Hepatocyte (in vitro differentiated cells): ENCODE results near the gene SFR1. TPM values are rescaled to one million over a fixed set of nuclear protein-coding genes. Genes with fewer than 3 reads are reported as not detected.

Experiments
- DNase-seq: peaks from one replicate; pipeline ENCODE4 v3.0.0-alpha.2; 2016; ENCODE audit warnings: low spot score
- H2AFZ ChIP-seq: fragments of 200-600 bp; sonication (generic); 2 replicates; pipeline ENCODE4 v1.6.0; 2016; ENCODE audit warnings: antibody characterized with exemption, mild to moderate bottlenecking
- H3K27ac ChIP-seq: fragments of 200-600 bp; sonication (generic); 2 replicates; pipeline ENCODE4 v1.5.1; 2016; ENCODE audit warnings: mild to moderate bottlenecking
- H3K27me3 ChIP-seq: fragments of 200-600 bp; sonication (generic); 2 replicates; pipeline ENCODE4 v1.6.1; 2016
- H3K36me3 ChIP-seq: fragments of 200-600 bp; sonication (generic); replicated peaks from 2 replicates; pipeline ENCODE4 v1.5.1; 2016; ENCODE audit warnings: low read depth; ENCODE audit not compliant: insufficient read depth
- H3K4me1 ChIP-seq: fragments of 200-600 bp; sonication (generic); 2 replicates; pipeline ENCODE4 v1.5.1; 2016; ENCODE audit warnings: mild to moderate bottlenecking, moderate library complexity; ENCODE audit not compliant: insufficient read depth
- H3K4me2 ChIP-seq: fragments of 200-600 bp; sonication (generic); 2 replicates; pipeline ENCODE4 v1.6.0; 2016
- H3K4me3 ChIP-seq: fragments of 200-600 bp; sonication (generic); 2 replicates; pipeline ENCODE4 v1.5.1; 2016; ENCODE audit warnings: mild to moderate bottlenecking
- H3K79me2 ChIP-seq: fragments of 200-600 bp; sonication (generic); 2 replicates; pipeline ENCODE4 v1.6.0; 2017; ENCODE audit warnings: mild to moderate bottlenecking
- H3K9me2 ChIP-seq: fragments of 200-600 bp; sonication (generic); replicated peaks from 2 replicates; pipeline ENCODE4 v1.6.0; 2017; ENCODE audit warnings: mild to moderate bottlenecking; ENCODE audit not compliant: insufficient read depth
- H3K9me3 ChIP-seq: fragments of 200-600 bp; sonication (generic); 2 replicates; pipeline ENCODE4 v1.5.1; 2016; ENCODE audit warnings: low read depth, mild to moderate bottlenecking
- H4K20me1 ChIP-seq: fragments of 200-600 bp; sonication (generic); 2 replicates; pipeline ENCODE4 v1.6.0; 2016; ENCODE audit warnings: mild to moderate bottlenecking; ENCODE audit not compliant: insufficient read depth, poor library complexity, severe bottlenecking
- CTCF ChIP-seq: fragments of 200-600 bp; sonication (generic); IDR thresholded peaks from 2 replicates; pipeline ENCODE4 v1.5.1; 2016; ENCODE audit warnings: antibody characterized with exemption, mild to moderate bottlenecking; ENCODE audit not compliant: poor library complexity
- EZH2 ChIP-seq: fragments of 200-600 bp; sonication (generic); IDR thresholded peaks from 2 replicates; pipeline ENCODE4 v1.6.1; 2016; ENCODE audit warnings: antibody characterized with exemption, mild to moderate bottlenecking, borderline replicate concordance
- EZH2phosphoT487 ChIP-seq: fragments of 200-600 bp; sonication (generic); IDR thresholded peaks from one replicate; pipeline ENCODE4 v1.6.1; 2018; ENCODE audit warnings: antibody characterized with exemption, mild to moderate bottlenecking, low read depth, moderate library complexity; ENCODE audit not compliant: unreplicated experiment, severe bottlenecking
- WGBS: methylation state at CpG from one replicate; pipeline ENCODE4 v1.1.6; 2016; ENCODE audit warnings: low lambda C conversion rate; ENCODE audit errors: missing lambda C conversion rate; 5-methylcytosine and 5-hydroxymethylcytosine counted together
- polyA plus RNA-seq: library from polyadenylated mRNA; unstranded; fragments of >200 nt; fragmentation: Nextera tagmentation; extraction: Ambion mirVana; gene quantifications from 2 replicates; pipeline ENCODE4 v1.2.1, GENCODE V29; 2016
- total RNA-seq: library from RNA; depleted of rRNA; stranded (reverse); fragments of >200 nt; gene quantifications from 2 replicates; pipeline ENCODE4 v1.2.3, GENCODE V29; 2014

The SFR1 gene
- total and polyA plus RNA-seq, 2 experiments from 2014 or later, result 7.1 TPM

DNA sequence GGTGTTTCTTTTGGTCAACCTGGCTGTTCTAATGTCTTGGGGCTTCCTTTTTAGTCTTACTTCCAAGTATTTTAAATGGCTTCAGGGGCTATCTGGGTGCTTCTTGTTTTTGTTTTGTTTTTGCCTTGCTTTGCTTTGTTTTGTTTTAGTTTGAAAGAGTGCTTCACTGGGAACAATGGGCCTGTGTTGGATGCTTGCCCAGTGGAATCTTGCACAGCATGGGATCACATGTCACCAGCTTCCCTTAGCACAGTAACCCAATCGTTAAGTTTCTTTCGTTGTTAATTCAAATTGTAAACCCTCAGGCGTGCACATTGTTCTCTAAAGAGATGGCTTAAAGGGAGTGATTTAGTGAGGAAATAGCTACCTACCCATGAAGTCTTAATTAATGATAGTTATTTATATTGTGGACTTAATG is 45.2 kb upstream of the SFR1 start:
- Histone ChIP-seq H3K9me3 (no peaks in the 10 kb centered on the region), H3K4me1 (no peaks in the 10 kb centered on the region), H3K9me2 (no peaks in the 10 kb centered on the region), H4K20me1 (no peaks in the 10 kb centered on the region), H2AFZ (no peak overlapping the region), H3K79me2 (no peaks in the 10 kb centered on the region), H3K27me3 (peaks cover 5% of the 10 kb centered on the region), H3K27ac (no peak overlapping the region), H3K36me3 (no peaks in the 10 kb centered on the region), H3K4me3 (no peak overlapping the region), H3K4me2 (no peak overlapping the region)
- DNase-seq, result peak; percentile 22
- WGBS, result 16% methylated on average over 3 of the region's 3 CpGs
- no peak for TF ChIP-seq EZH2
- TF ChIP-seq CTCF, result no peak
- TF ChIP-seq EZH2phosphoT487, result no peak

GRCh38 chr10:104077247-104077646 is 44.7 kb upstream of the SFR1 start:
- DNase-seq, result no peak
- Histone ChIP-seq H3K4me2 (no peak overlapping the region), H3K4me3 (no peak overlapping the region), H3K9me2 (no peaks in the 10 kb centered on the region), H3K27me3 (peaks cover 2% of the 10 kb centered on the region), H3K79me2 (no peaks in the 10 kb centered on the region), H4K20me1 (no peaks in the 10 kb centered on the region), H3K4me1 (no peaks in the 10 kb centered on the region), H2AFZ (no peak overlapping the region), H3K9me3 (no peaks in the 10 kb centered on the region), H3K27ac (no peak overlapping the region), H3K36me3 (no peaks in the 10 kb centered on the region)
- WGBS, result 45% methylated on average over 3 of the region's 3 CpGs
- TF ChIP-seq EZH2phosphoT487 (no peak), CTCF (no peak), EZH2 (no peak)

GRCh38 chr10:104077663-104078151 is 44.3 kb upstream of the SFR1 start:
- no peak overlapping the region for H3K4me2 ChIP-seq
- H3K4me3 ChIP-seq, result no peak overlapping the region
- H3K79me2 ChIP-seq, result no peaks in the 10 kb centered on the region
- H3K4me1 ChIP-seq, result no peaks in the 10 kb centered on the region
- H3K36me3 ChIP-seq, result no peaks in the 10 kb centered on the region
- no peak overlapping the region for H2AFZ ChIP-seq
- H3K27me3 ChIP-seq, result no peaks in the 10 kb centered on the region
- H4K20me1 ChIP-seq, result no peaks in the 10 kb centered on the region
- no peaks in the 10 kb centered on the region for H3K9me3 ChIP-seq
- no peak for DNase-seq
- no peak overlapping the region for H3K27ac ChIP-seq
- 79% methylated on average over 5 of the region's 5 CpGs for WGBS
- H3K9me2 ChIP-seq, result no peaks in the 10 kb centered on the region
- TF ChIP-seq EZH2phosphoT487 (no peak), EZH2 (no peak), CTCF (no peak)

DNA sequence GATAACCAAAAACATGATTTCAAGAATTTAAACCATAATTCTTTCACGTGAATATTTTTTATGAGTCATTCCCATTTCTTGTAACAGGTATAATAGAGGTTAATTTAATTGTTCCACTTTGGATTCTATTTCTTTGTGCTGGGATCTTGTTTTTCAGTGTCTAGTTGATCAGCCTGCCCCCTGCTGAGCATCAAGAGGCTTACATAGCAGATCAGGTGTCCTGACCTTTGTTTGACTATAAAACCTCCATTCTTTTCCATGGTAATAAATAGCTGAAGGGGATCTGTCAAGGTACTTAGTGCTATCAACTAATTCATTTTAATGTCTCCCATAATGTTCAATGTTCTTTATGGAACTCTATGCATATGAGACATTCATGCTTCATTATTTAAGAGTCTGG is 41.2 kb upstream of the SFR1 start:
- no peak overlapping the region for H3K4me3 ChIP-seq
- no peak overlapping the region for H3K4me2 ChIP-seq
- no peaks in the 10 kb centered on the region for H3K9me3 ChIP-seq
- H3K4me1 ChIP-seq, result peaks cover 12% of the 10 kb centered on the region
- no peak overlapping the region for H2AFZ ChIP-seq
- H4K20me1 ChIP-seq, result no peaks in the 10 kb centered on the region
- no peaks in the 10 kb centered on the region for H3K9me2 ChIP-seq
- H3K27ac ChIP-seq, result no peak overlapping the region
- no peaks in the 10 kb centered on the region for H3K27me3 ChIP-seq
- TF ChIP-seq EZH2, result no peak
- no peak for TF ChIP-seq EZH2phosphoT487
- TF ChIP-seq CTCF, result peak; percentile 42
- peak; percentile 50 for DNase-seq
- H3K36me3 ChIP-seq, result no peaks in the 10 kb centered on the region
- WGBS, result 65% methylated on average over 1 of the region's 1 CpG
- H3K79me2 ChIP-seq, result no peaks in the 10 kb centered on the region
